Spleen (tissue), 11 donors: Measurements from ENCODE around the gene PSMC4. TPM values are rescaled to one million over a fixed set of nuclear protein-coding genes. Genes with fewer than 3 reads are reported as not detected.
A peak's percentile ranks its signal among the peaks of the same experiment; 100 is the strongest.

Source experiments
- DNase-seq: peaks from one replicate; pipeline ENCODE4 v3.0.0-alpha.2; 2020
- H3K27ac ChIP-seq, 8 donors: fragments of 200-600 bp; sonication (generic) in 7 of 8; 1 replicate in 4 of 8; 2 replicates in 4 of 8; pipeline versions ENCODE4 v1.5.0 to v1.8.0; 2016 to 2021; ENCODE audit warnings: inconsistent platforms in 4 of 8, mild to moderate bottlenecking in 4 of 8, moderate library complexity in 1 of 8
- H3K27me3 ChIP-seq, 7 donors: fragments of 200-600 bp; sonication (generic) in 6 of 7; replicated peaks in 1 of 7; 1 replicate in 4 of 7; 2 replicates in 3 of 7; pipeline versions ENCODE4 v1.5.0 to v1.8.0; 2016 to 2021; ENCODE audit warnings: inconsistent platforms in 3 of 7, mild to moderate bottlenecking in 1 of 7
- H3K36me3 ChIP-seq, 6 donors: fragments of 200-600 bp; sonication (generic) in 5 of 6; 1 replicate in 4 of 6; 2 replicates in 2 of 6; pipeline versions ENCODE4 v1.5.0 to v1.8.0; 2016 to 2021; ENCODE audit warnings: inconsistent platforms in 2 of 6
- H3K4me1 ChIP-seq, 6 donors: fragments of 200-600 bp; sonication (generic) in 5 of 6; 1 replicate in 3 of 6; 2 replicates in 3 of 6; pipeline versions ENCODE4 v1.5.0 to v1.8.0; 2016 to 2021; ENCODE audit warnings: inconsistent platforms in 3 of 6
- H3K4me3 ChIP-seq, 8 donors: fragments of 200-600 bp; sonication (generic) in 7 of 8; 1 replicate in 4 of 8; 2 replicates in 4 of 8; pipeline versions ENCODE4 v1.5.0 to v1.8.0; 2016 to 2021; ENCODE audit warnings: inconsistent platforms in 4 of 8, mild to moderate bottlenecking in 4 of 8, moderate library complexity in 2 of 8
- H3K9me3 ChIP-seq, 8 donors: fragments of 200-600 bp; sonication (generic) in 7 of 8; 1 replicate in 4 of 8; 2 replicates in 4 of 8; pipeline versions ENCODE4 v1.5.0 to v1.8.0; 2016 to 2021; ENCODE audit warnings: inconsistent platforms in 4 of 8
- POLR2A ChIP-seq, 3 donors: fragments of 450-650 bp; IDR thresholded peaks; one replicate each; pipeline ENCODE4 v1.5.1; 2017; ENCODE audit warnings: antibody characterized with exemption in 3 of 3, mild to moderate bottlenecking in 1 of 3
- POLR2AphosphoS5 ChIP-seq, 3 donors: sonication (generic); formaldehyde crosslinking; IDR thresholded peaks; one replicate each; pipeline ENCODE4 v1.5.1; 2017; ENCODE audit warnings: antibody characterized with exemption in 3 of 3
- WGBS, 5 donors: extraction: QIAGEN DNeasy Blood & Tissue Kit in 3 of 5; methylation state at CpG; one replicate each; pipeline versions ENCODE4 v1.1.5 to v1.1.7; 2013 to 2018; 5-methylcytosine and 5-hydroxymethylcytosine counted together
- intact Hi-C: fragments of 100-400 bp; cut with DNase I; formaldehyde crosslinking; loops from one replicate; pipeline ENCODE4 v1.15.0; 2023; ENCODE audit warnings: low total_unique reads
- polyA plus RNA-seq, 3 donors: library from polyadenylated mRNA; stranded (reverse); fragments of 200-250 nt; gene quantifications; one replicate each; pipeline ENCODE4 v1.2.1, GENCODE V29; 2013
- total RNA-seq, 7 donors: library from RNA; depleted of rRNA in 3 of 7; stranded (reverse); fragments of >200 nt in 3 of 7; fragmentation: NEBNext Ultra II Directional in 4 of 7; extraction: Animal tissue kit (Norgen Biotek cat#: 25700) in 4 of 7; gene quantifications; one replicate each; pipeline versions ENCODE4 v1.1.0 to v1.2.1, GENCODE V29; 2016 to 2021
- TF ChIP-seq, protein P1 (sequence below), 11 experiments: fragments of 200-600 bp in 7 of 11; fragments of 450-650 bp in 4 of 11; sonication (generic) in 4 of 11; IDR thresholded peaks in 8 of 11; conservative IDR thresholded peaks in 3 of 11; 1 replicate in 7 of 11; 2 replicates in 4 of 11; pipeline versions ENCODE4 v1.4.0 to v1.8.0; 2016 to 2021; ENCODE audit warnings: antibody characterized with exemption in 11 of 11, inconsistent platforms in 4 of 11, mild to moderate bottlenecking in 1 of 11
- donor health status: healthy with polysubstance abuse.
- donor health status: DM: no; HTN: no; CAD: no; lungs with moderate emphysema.
- donor health status: DM: no; HTN: no; CAD: no.
- donor health status: Bipolar disorder and iron deficiency.
- donor health status: healthy.
- donor health status: DM: no; HTN: no; CAD: no.
- donor health status: DM: yes; HTN: yes; CAD: no.

The PSMC4 gene
- total and polyA plus RNA-seq, 10 donors: 53.2 to 85.4 (median 64.0) TPM

DNA sequence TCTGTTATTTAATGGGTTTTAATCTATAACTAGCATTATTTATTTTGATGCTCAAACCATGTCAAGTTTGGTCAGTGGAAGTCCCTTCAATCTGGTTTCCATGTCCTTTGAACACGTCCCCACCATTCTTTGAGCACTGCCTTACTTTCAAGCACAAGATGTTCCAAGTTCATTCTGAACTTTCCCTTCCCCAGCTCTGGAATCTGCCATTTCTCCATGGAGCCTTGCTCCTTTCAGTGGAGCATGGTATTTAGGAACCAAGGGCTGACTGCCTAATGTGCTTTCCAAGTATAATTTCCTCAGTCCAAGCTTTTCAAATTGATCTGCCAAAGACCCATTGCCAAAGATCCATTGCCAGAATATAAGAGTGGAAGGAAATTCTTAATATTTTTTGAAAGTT, 24.8 kb downstream of the PSMC4 start:
- no peak overlapping the region for H3K27ac ChIP-seq
- TF ChIP-seq POLR2A (IDR thresholded peaks at IDR 0.05): no peak
- TF ChIP-seq, protein P1, sequence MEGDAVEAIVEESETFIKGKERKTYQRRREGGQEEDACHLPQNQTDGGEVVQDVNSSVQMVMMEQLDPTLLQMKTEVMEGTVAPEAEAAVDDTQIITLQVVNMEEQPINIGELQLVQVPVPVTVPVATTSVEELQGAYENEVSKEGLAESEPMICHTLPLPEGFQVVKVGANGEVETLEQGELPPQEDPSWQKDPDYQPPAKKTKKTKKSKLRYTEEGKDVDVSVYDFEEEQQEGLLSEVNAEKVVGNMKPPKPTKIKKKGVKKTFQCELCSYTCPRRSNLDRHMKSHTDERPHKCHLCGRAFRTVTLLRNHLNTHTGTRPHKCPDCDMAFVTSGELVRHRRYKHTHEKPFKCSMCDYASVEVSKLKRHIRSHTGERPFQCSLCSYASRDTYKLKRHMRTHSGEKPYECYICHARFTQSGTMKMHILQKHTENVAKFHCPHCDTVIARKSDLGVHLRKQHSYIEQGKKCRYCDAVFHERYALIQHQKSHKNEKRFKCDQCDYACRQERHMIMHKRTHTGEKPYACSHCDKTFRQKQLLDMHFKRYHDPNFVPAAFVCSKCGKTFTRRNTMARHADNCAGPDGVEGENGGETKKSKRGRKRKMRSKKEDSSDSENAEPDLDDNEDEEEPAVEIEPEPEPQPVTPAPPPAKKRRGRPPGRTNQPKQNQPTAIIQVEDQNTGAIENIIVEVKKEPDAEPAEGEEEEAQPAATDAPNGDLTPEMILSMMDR (IDR thresholded peaks at IDR 0.05 in 8 of 11, conservative IDR thresholded peaks at IDR 0.05 in 3 of 11): no peak
- no peak for TF ChIP-seq POLR2AphosphoS5 (IDR thresholded peaks at IDR 0.05)
- no peak for DNase-seq
- 77 to 86% (median 85%) methylated on average over 1 of the region's 1 CpG for WGBS, 5 donors
- H3K27me3 ChIP-seq: no peaks in the 10 kb centered on the region
- intact Hi-C loops: no loop called here
- H3K9me3 ChIP-seq: peaks cover 0 to 18% (median 14%) of the 10 kb centered on the region in 8 donors
- peak overlapping the region in 6 of 8 donors; percentile 63 to 75 (median 70) for H3K4me3 ChIP-seq
- peaks cover 0 to 12% (median 2%) of the 10 kb centered on the region in 6 donors for H3K36me3 ChIP-seq
- H3K4me1 ChIP-seq: peaks cover 10 to 30% (median 21%) of the 10 kb centered on the region in 6 donors

GRCh38 chr19:39996218-39996810, 25.3 kb downstream of the PSMC4 start:
- Histone ChIP-seq H3K4me3 (peak overlapping the region; percentile 54 to 75 (median 69)), H3K9me3 (peaks cover 0 to 18% (median 14%) of the 10 kb centered on the region in 8 donors), H3K36me3 (peaks cover 0 to 11% (median 2%) of the 10 kb centered on the region in 6 donors), H3K27me3 (no peaks in the 10 kb centered on the region), H3K27ac (peak overlapping the region; percentile 84 to 95 (median 91)), H3K4me1 (peaks cover 10 to 30% (median 21%) of the 10 kb centered on the region in 6 donors)
- DNase-seq: no peak
- TF ChIP-seq, protein P1 (IDR thresholded peaks at IDR 0.05 in 8 of 11, conservative IDR thresholded peaks at IDR 0.05 in 3 of 11): no peak
- TF ChIP-seq POLR2AphosphoS5 (IDR thresholded peaks at IDR 0.05) (no peak), POLR2A (IDR thresholded peaks at IDR 0.05) (no peak)
- intact Hi-C loops: no loop called here
- WGBS, 5 donors: 10 to 12% (median 10%) methylated on average over 19 of the region's 19 CpGs

DNA sequence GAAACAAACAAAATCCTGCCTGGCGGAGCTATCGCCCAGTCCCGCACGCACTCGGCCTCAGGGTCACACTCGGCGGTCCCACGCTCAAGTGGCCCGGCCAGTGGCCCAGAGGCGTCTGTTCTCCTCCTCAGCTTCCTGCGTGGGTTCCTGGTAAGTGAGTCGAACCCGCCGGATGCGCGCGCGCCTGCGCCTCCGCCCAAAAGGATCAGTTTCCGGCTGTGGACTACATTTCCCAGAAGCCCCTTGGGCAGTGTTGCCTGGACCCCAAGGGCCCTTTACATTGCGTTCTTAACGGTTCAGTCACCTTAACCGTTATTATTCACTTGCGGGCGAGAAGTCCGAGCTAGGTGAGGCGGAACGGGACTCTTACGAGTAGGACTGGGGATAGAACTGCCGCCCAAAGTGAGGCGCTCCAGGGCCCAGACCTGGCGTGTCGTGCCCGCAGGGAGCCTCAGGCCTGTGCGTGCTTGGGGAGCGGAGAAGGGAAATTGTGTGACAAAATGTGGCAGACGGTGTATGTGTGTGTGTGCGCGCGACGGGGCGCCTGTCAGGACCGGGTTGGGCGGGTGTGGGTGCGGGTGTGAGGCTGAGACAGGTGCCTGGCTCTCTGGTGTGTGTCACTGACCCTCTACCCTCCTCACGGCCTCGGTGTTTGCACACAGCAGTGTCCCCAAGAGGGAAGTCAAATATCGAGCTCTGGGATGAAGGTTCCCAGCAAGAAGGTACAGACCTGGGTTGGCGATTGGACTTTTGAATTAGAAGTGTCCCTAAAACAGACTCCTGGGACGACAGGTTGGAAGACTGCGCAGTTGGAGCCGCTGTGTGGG, 26.1 kb downstream of the PSMC4 start, which contains the start of gene ZNF546:
TSS of gene ZNF546 (plus strand) at position 250 of the 827 bp plus-strand sequence. CDS start 1,267 bp downstream, outside the sequence.
- WGBS, 5 donors: 4 to 7% (median 5%) methylated on average over 40 to 53 of the region's 53 CpGs
- intact Hi-C loops: no loop called here
- Histone ChIP-seq H3K4me3 (peak within 1 kb of the TSS; percentile 54 to 75 (median 69)), H3K27me3 (no peaks in the 10 kb centered on the region), H3K4me1 (peaks cover 10 to 30% (median 21%) of the 10 kb centered on the region in 6 donors), H3K9me3 (peaks cover 0 to 18% (median 14%) of the 10 kb centered on the region in 8 donors), H3K27ac (peak within 1 kb of the TSS; percentile 84 to 95 (median 91)), H3K36me3 (peaks cover 0 to 8% (median 2%) of the 10 kb centered on the region in 6 donors)
- peak; percentile 67 to 94 (median 79) for TF ChIP-seq POLR2A (IDR thresholded peaks at IDR 0.05)
- TF ChIP-seq, protein P1 (IDR thresholded peaks at IDR 0.05 in 8 of 11, conservative IDR thresholded peaks at IDR 0.05 in 3 of 11): peak in 2 of 11 experiments; percentile 12 to 19
- peak; percentile 99 for TF ChIP-seq POLR2AphosphoS5 (IDR thresholded peaks at IDR 0.05)
- DNase-seq: peak; percentile 97
